Measurements from ENCODE around the gene WDR75.

WDR75 gene

DNA sequence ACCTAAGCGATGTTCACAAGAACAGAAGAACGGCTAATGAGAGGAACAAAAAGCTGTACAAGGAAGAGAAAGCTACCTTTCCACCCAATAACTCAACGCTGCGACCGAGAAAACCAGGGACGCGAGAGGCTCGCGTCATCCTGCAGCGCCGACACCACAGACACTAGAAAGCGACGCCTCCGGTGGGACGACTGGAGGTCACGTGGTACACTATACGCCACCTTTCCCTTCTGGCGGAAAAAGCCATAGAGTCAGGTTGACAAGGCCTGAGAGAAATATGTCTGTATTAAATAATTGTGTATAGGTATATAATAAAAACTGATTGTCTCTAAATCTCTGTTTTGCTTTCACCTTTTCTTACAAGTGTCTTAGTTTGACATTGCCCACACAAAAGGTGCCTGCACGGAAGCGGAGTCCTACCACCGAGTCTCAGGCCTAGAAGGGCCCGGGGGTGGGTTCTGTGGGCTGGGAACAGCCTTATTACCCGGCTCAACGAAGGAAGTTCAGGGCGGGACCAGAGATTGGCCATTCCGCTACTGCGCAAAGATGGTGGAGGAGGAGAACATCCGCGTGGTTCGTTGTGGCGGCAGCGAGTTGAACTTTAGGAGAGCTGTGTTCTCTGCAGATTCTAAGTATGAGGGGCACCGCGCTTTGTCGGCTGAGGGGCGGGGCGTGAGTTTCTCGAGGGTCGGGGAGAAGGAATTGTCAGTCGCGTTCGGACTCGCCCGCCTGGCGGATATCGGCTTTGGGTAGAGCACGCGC is at the start of gene WDR75:
WDR75 (plus strand) TSS at position 528 of the 762 bp plus-strand sequence; CDS start at position 547, 19 bp downstream.
- peak; percentile 94 for DNase-seq (ENCODE audit: low spot score)
- ChIA-PET CTCF (interaction anchor here (0.6 kb wide), 1 partner anchor 19 kb away, joined by 3 read pairs; no protein-coding TSS in a partner anchor), POLR2A (ENCODE audit: low non-redundant PET) (interaction anchor here (0.6 kb wide), 1 partner anchor 12 kb away, joined by 3 read pairs; no protein-coding TSS in a partner anchor)
- peak within 1 kb of the TSS; percentile 80 for H3K27ac ChIP-seq
- TF ChIP-seq, protein P1, sequence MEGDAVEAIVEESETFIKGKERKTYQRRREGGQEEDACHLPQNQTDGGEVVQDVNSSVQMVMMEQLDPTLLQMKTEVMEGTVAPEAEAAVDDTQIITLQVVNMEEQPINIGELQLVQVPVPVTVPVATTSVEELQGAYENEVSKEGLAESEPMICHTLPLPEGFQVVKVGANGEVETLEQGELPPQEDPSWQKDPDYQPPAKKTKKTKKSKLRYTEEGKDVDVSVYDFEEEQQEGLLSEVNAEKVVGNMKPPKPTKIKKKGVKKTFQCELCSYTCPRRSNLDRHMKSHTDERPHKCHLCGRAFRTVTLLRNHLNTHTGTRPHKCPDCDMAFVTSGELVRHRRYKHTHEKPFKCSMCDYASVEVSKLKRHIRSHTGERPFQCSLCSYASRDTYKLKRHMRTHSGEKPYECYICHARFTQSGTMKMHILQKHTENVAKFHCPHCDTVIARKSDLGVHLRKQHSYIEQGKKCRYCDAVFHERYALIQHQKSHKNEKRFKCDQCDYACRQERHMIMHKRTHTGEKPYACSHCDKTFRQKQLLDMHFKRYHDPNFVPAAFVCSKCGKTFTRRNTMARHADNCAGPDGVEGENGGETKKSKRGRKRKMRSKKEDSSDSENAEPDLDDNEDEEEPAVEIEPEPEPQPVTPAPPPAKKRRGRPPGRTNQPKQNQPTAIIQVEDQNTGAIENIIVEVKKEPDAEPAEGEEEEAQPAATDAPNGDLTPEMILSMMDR (conservative IDR thresholded peaks at IDR 0.05; ENCODE audit: low read depth), result no peak

DNA sequence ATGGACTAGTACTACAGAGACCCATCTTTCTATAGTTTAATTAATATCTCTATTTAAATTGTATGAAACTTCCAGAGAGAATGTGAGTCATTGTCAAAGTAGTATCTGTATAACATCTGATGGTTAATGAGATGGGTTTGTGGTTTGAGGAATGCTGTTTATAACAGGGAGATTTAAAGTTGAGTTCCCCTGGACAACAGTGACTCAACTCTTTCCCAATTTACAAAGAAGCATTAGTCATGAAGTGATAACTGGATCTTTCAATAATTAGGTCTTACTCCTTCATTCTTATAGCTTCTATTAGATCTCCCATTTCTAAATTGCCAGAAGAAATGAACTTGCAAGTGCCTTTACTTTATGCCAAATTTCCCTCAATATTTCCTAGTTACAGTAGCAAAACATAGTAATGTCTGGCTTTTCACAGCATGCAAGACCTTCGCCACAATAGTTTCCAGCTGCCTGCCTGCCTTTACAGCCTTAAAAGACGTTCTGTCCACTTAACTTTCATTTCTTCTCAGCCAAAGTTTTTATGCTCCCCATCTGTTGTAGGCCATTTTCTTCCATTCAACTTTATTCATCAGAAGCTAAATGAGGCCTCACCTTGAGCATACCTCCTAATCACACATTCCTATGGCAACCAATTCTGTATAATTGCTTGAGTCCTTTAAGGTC is 47.7 kb upstream of the WDR75 start:
- TF ChIP-seq, protein P1 (conservative IDR thresholded peaks at IDR 0.05; ENCODE audit: low read depth), result no peak
- DNase-seq (ENCODE audit: low spot score), result peak; percentile 78
- CTCF ChIA-PET, result interaction anchor here (1.0 kb wide), 1 partner anchor 251 kb away, joined by 3 read pairs; no protein-coding TSS in a partner anchor
- POLR2A ChIA-PET (ENCODE audit: low non-redundant PET), result no interaction called here
- H3K27ac ChIP-seq, result no peak overlapping the region

DNA sequence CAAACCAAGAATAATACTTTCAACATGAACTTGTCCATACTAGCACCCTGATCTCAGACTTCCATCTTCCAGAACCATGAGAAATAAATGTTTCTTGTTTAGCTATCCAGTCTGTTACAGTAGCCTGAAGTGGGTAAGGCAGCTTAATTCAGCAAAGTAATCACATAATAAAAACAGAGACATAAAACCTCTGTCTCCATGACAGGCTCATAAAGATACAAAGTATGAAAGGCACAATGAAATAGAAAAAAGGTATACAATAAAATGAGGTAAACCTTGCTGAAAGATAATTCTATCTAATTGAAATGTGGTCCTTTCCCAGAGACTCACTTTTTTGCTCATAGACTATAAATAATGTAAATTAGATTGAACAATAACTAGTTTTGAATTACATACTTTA is 46.7 kb upstream of the WDR75 start:
- CTCF ChIA-PET, result no interaction called here

DNA sequence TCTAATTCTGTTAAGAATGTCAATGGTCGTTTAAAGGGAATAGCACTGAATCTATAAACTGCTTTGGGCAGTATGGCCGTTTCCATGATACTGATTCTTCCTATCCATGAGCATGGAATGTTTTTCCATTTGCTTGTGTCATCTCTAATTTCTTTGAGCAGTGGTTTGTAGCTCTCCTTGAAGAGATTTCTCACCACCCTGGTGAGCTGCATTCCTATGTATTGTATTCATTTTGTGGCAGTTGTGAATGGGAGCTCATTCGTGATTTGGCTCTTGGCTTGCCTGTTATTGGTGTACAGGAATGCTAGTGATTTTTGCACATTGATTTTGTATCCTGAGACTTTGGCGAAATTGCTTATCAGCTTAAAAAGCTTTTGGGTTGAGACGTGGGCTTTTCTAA is 38.3 kb upstream of the WDR75 start:
- ChIA-PET CTCF (interaction anchor here (0.7 kb wide), 1 partner anchor 138 kb away, joined by 3 read pairs; no protein-coding TSS in a partner anchor), POLR2A (ENCODE audit: low non-redundant PET) (no interaction called here)
- no peak overlapping the region for H3K27ac ChIP-seq
- TF ChIP-seq, protein P1 (conservative IDR thresholded peaks at IDR 0.05; ENCODE audit: low read depth), result no peak
- DNase-seq (ENCODE audit: low spot score), result no peak

More for the DNA sequence above, 46.7 kb upstream of the WDR75 start:
- TF ChIP-seq, protein P1 (conservative IDR thresholded peaks at IDR 0.05; ENCODE audit: low read depth), result no peak
- no peak overlapping the region for H3K27ac ChIP-seq
- POLR2A ChIA-PET (ENCODE audit: low non-redundant PET), result no interaction called here
- no peak for DNase-seq (ENCODE audit: low spot score)

DNA sequence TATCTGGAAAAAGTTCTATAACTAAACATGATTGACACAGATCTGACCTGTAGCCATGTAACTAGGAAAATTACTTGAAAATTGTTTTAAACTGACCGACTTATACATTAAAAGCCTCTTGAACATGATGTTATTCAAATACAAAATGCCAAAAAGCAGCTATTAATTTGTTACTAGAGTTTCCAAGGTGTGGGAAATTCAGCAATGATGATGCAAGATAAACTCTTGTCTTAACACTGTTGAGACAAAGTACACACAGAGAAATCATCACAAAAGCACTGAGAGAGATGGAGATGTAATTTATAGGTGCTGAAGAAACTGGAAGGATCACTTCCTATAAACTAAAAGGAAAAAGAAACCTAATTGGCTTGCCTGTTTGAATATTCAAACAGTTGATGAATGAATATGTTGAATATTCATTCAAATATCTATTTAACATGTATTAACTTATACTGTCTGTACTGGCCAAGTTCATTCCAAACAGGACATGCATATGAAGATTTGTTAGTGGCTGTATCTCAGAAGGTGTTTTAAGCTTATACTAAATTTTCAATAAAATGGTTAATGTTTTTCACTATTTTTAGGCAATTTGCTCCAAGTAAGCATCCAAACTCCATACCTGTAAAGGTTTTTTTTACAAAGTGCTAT is 34.6 kb upstream of the WDR75 start:
- DNase-seq (ENCODE audit: low spot score), result no peak
- TF ChIP-seq, protein P1 (conservative IDR thresholded peaks at IDR 0.05; ENCODE audit: low read depth), result no peak
- H3K27ac ChIP-seq, result no peak overlapping the region
- POLR2A ChIA-PET (ENCODE audit: low non-redundant PET), result no interaction called here
- CTCF ChIA-PET, result no interaction called here

Data from RWPE1 (cell line).